Vagina (tissue), 2 donors: ENCODE data around the gene NEURL3. TPM values are rescaled to one million over a fixed set of nuclear protein-coding genes. Genes with fewer than 3 reads are reported as not detected.

Experiments
- DNase-seq, 2 donors: peaks; one replicate each; pipeline ENCODE4 v3.0.0-alpha.2; 2017; ENCODE audit errors: extremely low spot score in 2 of 2
- H3K27ac ChIP-seq: fragments of 200-600 bp; sonication (generic); one replicate; pipeline ENCODE4 v1.5.1; 2019
- H3K27me3 ChIP-seq: fragments of 200-600 bp; sonication (generic); one replicate; pipeline ENCODE4 v1.5.1; 2019
- H3K36me3 ChIP-seq, 2 donors: fragments of 200-600 bp; sonication (generic); one replicate each; pipeline ENCODE4 v1.5.1; 2017 to 2019
- H3K4me1 ChIP-seq: fragments of 200-600 bp; sonication (generic); one replicate; pipeline ENCODE4 v1.5.1; 2019
- H3K4me3 ChIP-seq, 2 donors: fragments of 200-600 bp; sonication (generic); 1 replicate in 1 of 2; 2 replicates in 1 of 2; pipeline ENCODE4 v1.5.1; 2016 to 2019
- H3K9me3 ChIP-seq: fragments of 200-600 bp; sonication (generic); one replicate; pipeline ENCODE4 v1.5.1; 2019
- POLR2A ChIP-seq, 2 donors: fragments of 450-650 bp; IDR thresholded peaks; one replicate each; pipeline ENCODE4 v1.6.1; 2017; ENCODE audit warnings: antibody characterized with exemption in 2 of 2, mild to moderate bottlenecking in 2 of 2, moderate library complexity in 2 of 2
- POLR2AphosphoS5 ChIP-seq, 2 donors: sonication (generic); formaldehyde crosslinking; IDR thresholded peaks; one replicate each; pipeline ENCODE4 v1.9.0; 2017; ENCODE audit warnings: antibody characterized with exemption in 2 of 2, mild to moderate bottlenecking in 2 of 2, low read depth in 1 of 2; ENCODE audit not compliant: insufficient read depth in 1 of 2
- intact Hi-C: fragments of 100-400 bp; cut with DNase I; formaldehyde crosslinking; loops from one replicate; pipeline ENCODE4 v1.15.1; 2023
- total RNA-seq: library from RNA; depleted of rRNA; stranded (reverse); fragments of >200 nt; gene quantifications from one replicate; pipeline ENCODE4 v1.2.3, GENCODE V29; 2016
- TF ChIP-seq, protein P1 (sequence below), 3 experiments: fragments of 450-650 bp in 2 of 3; fragments of 200-600 bp in 1 of 3; sonication (generic) in 1 of 3; IDR thresholded peaks; one replicate each; pipeline ENCODE4 v1.5.1; 2017 to 2019; ENCODE audit warnings: antibody characterized with exemption in 3 of 3, mild to moderate bottlenecking in 2 of 3, moderate library complexity in 2 of 3

Gene NEURL3
- total RNA-seq, 1 donor from 2014 or later, result 2.5 TPM

DNA sequence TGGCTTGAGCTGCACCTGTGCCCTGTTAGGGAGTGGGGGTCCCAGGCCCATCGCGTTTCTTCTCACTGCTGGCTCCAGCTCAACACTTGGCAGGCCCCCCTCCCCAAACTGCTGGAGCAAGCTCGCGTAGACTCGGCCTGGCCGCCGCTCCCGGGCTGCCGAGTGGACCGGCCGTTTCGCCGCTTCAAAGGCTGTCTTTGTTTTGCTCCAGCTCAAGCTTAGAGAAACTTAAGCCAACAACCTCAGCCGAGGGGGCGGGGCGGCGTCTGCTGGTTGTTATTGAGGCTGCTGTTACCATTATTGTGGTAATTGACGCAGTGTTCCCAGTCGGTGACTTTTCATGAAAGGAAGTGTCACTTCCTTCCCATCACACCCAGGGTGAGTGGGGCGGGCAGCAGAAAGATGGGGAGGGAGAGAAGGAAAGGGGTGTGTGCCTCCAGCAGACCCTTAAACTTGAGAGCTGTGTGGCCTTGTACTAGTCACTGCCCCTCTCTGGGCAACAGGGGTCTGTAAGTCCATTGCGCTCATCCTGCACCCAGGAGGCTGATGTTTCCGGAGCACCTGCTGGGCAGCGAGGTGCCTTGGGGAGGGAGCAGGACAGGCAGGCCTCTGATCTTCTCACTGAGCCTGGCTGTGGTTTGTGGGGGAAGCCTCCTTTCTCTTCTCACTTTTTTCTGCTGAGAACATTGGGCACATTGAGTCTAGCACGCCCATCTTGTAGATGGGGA is 33.5 kb upstream of the NEURL3 start:
- intact Hi-C loops, result loop anchor here (5.0 to 10.0 kb wide), 2 partner anchors 96 to 224 kb away; partner anchors contain the start of genes CNNM4 and KANSL3
- no peaks in the 10 kb centered on the region for H3K27me3 ChIP-seq
- TF ChIP-seq, protein P1, sequence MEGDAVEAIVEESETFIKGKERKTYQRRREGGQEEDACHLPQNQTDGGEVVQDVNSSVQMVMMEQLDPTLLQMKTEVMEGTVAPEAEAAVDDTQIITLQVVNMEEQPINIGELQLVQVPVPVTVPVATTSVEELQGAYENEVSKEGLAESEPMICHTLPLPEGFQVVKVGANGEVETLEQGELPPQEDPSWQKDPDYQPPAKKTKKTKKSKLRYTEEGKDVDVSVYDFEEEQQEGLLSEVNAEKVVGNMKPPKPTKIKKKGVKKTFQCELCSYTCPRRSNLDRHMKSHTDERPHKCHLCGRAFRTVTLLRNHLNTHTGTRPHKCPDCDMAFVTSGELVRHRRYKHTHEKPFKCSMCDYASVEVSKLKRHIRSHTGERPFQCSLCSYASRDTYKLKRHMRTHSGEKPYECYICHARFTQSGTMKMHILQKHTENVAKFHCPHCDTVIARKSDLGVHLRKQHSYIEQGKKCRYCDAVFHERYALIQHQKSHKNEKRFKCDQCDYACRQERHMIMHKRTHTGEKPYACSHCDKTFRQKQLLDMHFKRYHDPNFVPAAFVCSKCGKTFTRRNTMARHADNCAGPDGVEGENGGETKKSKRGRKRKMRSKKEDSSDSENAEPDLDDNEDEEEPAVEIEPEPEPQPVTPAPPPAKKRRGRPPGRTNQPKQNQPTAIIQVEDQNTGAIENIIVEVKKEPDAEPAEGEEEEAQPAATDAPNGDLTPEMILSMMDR (IDR thresholded peaks at IDR 0.05), result no peak
- TF ChIP-seq POLR2AphosphoS5 (IDR thresholded peaks at IDR 0.05; ENCODE audit: insufficient read depth in 1 of 2, low read depth in 1 of 2), result peak; percentile 51 to 71
- peak in 1 of 2 donors; percentile 43 for TF ChIP-seq POLR2A (IDR thresholded peaks at IDR 0.05)
- H3K4me3 ChIP-seq, result peak overlapping the region; percentile 82 to 93
- H3K36me3 ChIP-seq, result no peaks in the 10 kb centered on the region
- H3K9me3 ChIP-seq, result no peaks in the 10 kb centered on the region
- H3K27ac ChIP-seq, result peak overlapping the region; percentile 98
- peak in 1 of 2 donors; percentile 88 for DNase-seq
- H3K4me1 ChIP-seq, result peaks cover 81% of the 10 kb centered on the region

DNA sequence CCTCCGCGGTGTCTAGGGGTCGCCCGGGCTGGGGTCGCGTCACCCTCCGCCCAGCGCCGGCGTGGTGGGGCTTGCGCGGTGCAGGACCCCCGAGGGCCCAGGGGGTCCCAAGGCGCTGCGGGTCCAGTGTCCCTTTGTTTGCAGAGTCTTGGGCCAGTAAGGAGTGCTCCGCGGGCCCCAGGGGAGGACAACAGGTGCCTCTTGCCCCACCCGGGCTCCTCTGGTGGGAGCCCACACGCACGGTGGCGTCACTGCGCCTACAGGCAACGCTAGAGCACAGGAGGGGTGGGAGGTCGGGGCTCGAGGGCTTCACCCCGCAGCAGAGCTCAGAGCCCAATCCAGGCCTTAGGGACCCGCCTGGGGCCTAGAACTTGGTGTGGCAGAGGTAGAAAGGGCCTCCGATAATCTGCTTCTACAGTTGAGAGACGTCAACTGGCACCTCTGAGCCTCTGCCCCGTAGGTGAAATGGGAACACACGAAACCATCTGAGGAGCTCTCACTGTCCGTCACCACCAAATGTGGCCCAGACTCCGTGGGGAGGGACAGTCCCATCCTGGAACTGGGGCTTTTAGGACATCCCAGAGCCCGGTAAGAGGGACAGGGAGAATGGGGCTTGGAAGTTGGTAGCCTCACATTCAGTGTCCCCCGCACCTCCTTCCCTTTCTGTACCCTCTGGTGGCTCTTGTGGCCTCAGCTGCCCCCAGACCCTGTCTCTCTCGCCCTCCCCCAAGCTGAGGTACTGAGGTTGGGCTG is 32.8 kb upstream of the NEURL3 start:
- peak in 1 of 2 donors; percentile 84 for DNase-seq
- H3K4me1 ChIP-seq, result peaks cover 88% of the 10 kb centered on the region
- intact Hi-C loops, result loop anchor here (5.0 to 10.0 kb wide), 2 partner anchors 97 to 224 kb away; partner anchors contain the start of genes CNNM4 and KANSL3

DNA sequence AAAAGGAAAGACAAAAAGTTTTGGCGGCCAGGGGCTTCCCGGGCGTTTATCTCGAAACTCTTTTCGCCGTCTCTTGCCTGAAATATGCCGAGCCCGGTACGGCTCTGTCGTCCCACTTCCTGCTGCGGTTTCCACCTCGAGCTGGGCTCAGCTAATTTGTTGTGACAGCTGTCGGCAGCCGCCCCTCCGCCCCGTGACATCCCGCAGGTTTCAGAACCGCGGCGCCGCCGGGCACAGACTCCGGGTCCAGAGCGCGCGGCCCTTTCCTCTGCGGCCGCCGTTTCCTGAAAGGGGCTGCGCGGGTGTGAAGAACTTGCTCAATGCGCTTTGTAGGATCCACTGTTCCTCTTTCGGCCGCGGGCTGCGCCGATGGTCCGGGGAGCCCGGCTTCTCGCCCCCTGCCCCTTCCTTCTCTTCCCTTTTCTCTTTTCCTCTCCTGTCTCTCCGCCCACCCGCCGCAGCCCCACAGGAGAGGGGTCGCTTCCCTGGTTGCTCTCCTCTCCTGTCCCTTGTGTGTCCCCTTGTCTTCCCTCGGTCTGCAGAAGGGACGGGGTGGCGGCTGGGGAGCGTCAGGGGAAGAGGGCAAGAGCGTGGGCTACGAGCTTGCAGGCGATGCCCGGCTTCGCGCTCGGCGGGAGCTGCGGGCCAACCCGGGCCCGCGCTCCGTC is 32.0 kb upstream of the NEURL3 start:
- Histone ChIP-seq H3K4me1 (peaks cover 91% of the 10 kb centered on the region), H3K4me3 (peak overlapping the region; percentile 82 to 93), H3K36me3 (no peaks in the 10 kb centered on the region), H3K27me3 (no peaks in the 10 kb centered on the region), H3K9me3 (no peaks in the 10 kb centered on the region), H3K27ac (peak overlapping the region; percentile 98)
- peak in 1 of 2 donors; percentile 87 for DNase-seq
- intact Hi-C loops, result loop anchor here (5.0 to 10.0 kb wide), 2 partner anchors 98 to 225 kb away; partner anchors contain the start of genes CNNM4 and KANSL3
- TF ChIP-seq, protein P1 (IDR thresholded peaks at IDR 0.05), result no peak
- peak; percentile 15 to 70 for TF ChIP-seq POLR2AphosphoS5 (IDR thresholded peaks at IDR 0.05; ENCODE audit: insufficient read depth in 1 of 2, low read depth in 1 of 2)

More for the DNA sequence above, 32.8 kb upstream of the NEURL3 start:
- peak overlapping the region; percentile 98 for H3K27ac ChIP-seq
- TF ChIP-seq POLR2A (IDR thresholded peaks at IDR 0.05) (no peak), POLR2AphosphoS5 (IDR thresholded peaks at IDR 0.05; ENCODE audit: insufficient read depth in 1 of 2, low read depth in 1 of 2) (no peak)
- TF ChIP-seq, protein P1 (IDR thresholded peaks at IDR 0.05), result no peak
- no peaks in the 10 kb centered on the region for H3K9me3 ChIP-seq
- peak overlapping the region; percentile 82 to 93 for H3K4me3 ChIP-seq
- H3K36me3 ChIP-seq, result no peaks in the 10 kb centered on the region
- H3K27me3 ChIP-seq, result no peaks in the 10 kb centered on the region

DNA sequence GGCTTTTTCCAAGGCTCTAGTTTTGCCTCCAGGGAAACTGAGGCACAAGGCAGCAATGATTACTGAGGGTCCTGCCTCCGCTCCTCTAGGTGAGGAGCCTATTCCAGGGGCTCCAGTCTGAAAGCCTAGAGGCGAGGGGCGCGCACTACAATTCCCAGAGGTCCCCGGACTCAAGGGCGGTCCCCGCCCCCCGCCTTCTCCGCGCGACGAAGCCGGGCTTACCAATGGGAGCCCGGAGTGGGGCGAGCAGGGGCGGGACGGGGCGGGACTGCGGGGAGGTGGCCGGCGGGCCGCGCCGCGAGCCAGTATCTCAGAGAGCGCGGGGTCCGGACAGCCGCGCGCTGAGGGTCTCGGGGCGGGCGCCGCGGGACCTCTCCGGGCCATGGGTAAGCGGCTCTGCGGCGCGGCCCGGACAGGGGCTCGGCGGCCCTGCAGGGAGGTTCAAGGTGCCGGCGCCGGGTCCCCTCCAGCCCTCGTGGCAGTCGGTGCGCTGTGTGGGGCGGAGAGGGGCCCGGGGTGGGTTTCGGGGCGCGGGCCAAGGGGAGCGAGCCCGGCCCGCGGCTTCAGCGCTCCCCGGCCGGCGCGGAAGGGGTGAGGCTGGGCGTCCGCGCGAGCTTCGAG is 31.4 kb upstream of the NEURL3 start, which contains the start of gene ARID5A:
TSS of gene ARID5A (plus strand) at position 308 of the 621 bp plus-strand sequence. CDS start at position 383, 75 bp downstream.
- intact Hi-C loops, result loop anchor here (5.0 to 10.0 kb wide), 2 partner anchors 98 to 226 kb away; partner anchors contain the start of genes CNNM4 and KANSL3
- TF ChIP-seq, protein P1 (IDR thresholded peaks at IDR 0.05), result peak in 1 of 3 experiments; percentile 63
- peak in 1 of 2 donors; percentile 76 for TF ChIP-seq POLR2AphosphoS5 (IDR thresholded peaks at IDR 0.05; ENCODE audit: insufficient read depth in 1 of 2, low read depth in 1 of 2)
- peak; percentile 97 to 99 for TF ChIP-seq POLR2A (IDR thresholded peaks at IDR 0.05)
- Histone ChIP-seq H3K4me3 (peak within 1 kb of the TSS; percentile 82 to 93), H3K4me1 (peaks cover 89% of the 10 kb centered on the region), H3K27me3 (no peaks in the 10 kb centered on the region), H3K27ac (peak within 1 kb of the TSS; percentile 98), H3K36me3 (no peaks in the 10 kb centered on the region), H3K9me3 (no peaks in the 10 kb centered on the region)
- DNase-seq, result no peak
